Hematopoietic multipotent progenitor cell treated with erythropoietin and hydrocortisone succinate and interleukin-3 and kit ligand, for 8 days (in vitro differentiated cells): ENCODE measurements around the gene SHISA5.
"Not testable (repeated sequence)": the region's sequence is repeated elsewhere in the genome, so short reads cannot be mapped to it uniquely, and the experiment has no call there.

Experiments
- DNase-seq: peaks from one replicate; pipeline ENCODE4 v3.0.0-alpha.2; 2015

Gene SHISA5

GRCh38 chr3:48476426-48477053 lies 27.4 kb downstream of the SHISA5 start:
- DNase-seq = no peak

DNA sequence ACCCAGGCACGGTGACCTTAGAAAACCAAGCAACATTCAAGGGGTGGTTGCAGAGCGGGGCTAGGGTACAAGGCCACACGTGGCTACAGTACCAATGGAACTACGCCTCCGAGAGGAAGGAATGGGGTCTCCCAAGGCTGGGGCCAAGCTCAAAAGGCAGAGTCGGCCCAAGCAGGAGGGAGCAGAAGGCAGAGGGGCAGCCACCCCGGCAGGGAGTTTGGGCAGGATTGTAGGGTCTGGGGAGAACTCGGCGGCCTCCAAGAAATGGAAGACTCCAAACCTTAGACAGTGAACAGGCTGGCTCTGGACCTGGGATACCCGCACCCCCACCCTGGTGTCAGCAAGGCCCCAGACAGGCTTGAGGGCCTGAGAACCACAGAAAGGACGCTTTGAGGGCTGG lies 28.8 kb downstream of the SHISA5 start:
- no peak for DNase-seq

GRCh38 chr3:48474619-48475018 lies 29.4 kb downstream of the SHISA5 start:
- no peak for DNase-seq

- DNase-seq = not testable (repeated sequence)
Measured at GRCh38 chr3:48474031-48474430, 29.9 kb downstream of the SHISA5 start.

- DNase-seq = no peak
Measured at GRCh38 chr3:48473617-48473952, 30.4 kb downstream of the SHISA5 start.

- peak; percentile 98 for DNase-seq
Measured at GRCh38 chr3:48472923-48473616, 30.9 kb downstream of the SHISA5 start.

DNA sequence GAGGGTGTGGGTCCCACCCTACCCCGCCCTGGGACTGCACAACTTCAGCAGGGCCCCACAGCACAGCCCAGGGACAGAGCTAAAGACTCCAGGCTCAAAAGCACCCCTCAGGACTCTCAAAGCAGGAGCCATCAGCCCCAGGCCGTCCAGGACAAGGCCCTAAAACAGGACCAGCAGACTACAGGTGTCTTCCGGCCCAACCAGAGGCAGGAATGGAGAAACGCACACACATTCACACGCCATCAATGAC lies 31.4 kb downstream of the SHISA5 start:
- no peak for DNase-seq

DNA sequence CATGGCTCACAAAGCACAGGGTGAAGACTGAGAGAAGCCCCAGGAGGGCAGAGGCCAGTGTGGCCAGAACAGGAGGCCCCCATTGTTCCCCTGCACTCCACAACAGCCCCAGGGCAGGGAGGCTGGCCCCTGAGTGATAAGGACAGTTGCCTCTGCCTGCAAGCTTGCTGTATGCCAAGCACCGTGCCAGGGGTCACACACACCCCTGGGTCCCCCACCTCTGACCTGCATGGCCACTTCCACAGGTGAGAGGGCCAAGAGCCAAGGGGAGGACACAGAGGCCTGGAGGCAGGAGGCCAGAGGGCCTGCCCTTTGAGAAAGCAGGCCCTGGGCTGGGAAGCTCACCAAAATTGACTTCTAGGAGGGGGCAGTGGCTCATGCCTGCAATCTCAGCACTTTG lies 33.7 kb downstream of the SHISA5 start:
- DNase-seq = peak; percentile 30

DNA sequence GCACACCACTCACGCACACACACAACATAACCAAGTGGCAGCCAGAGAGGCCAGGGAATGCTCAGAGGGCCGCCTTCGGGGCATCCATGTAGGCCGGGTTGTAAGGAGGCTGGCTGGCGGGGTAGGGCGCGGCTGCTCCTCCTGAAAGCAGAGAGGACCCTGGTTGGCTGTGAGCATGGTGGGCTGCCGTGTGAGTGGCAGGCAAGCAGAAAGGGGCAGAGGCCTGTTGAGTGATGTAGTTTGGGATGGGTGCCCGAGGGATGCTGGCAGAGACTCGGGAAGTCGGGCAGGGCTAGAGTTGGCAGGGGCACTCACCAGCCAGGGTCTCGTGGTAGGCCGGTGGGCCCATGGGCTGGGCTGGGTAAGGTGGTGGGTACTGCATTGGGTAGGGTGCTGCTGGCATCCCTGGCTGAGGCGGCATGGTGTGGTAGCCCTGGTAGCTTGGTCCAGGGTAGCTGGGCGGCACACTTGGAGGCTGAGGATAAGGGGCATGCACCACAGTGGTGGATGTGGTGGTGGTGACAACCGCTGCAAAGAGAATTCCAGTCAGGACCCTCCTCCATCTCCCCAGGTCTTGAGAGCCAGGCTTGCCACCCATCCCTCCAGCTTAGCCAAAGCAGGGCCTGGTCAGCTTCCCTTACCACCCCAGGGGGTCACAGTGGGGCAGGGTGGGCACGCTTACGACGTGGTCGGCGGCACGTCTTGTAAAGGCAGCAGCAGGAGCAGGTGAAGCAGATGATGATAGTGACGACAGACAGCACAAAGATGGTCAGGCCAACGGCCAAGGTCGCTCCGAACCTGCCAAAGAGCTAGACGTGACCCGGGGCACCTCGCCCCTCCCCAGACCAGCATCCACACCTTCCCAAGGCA lies 34.7 kb downstream of the SHISA5 start:
- no peak for DNase-seq

DNA sequence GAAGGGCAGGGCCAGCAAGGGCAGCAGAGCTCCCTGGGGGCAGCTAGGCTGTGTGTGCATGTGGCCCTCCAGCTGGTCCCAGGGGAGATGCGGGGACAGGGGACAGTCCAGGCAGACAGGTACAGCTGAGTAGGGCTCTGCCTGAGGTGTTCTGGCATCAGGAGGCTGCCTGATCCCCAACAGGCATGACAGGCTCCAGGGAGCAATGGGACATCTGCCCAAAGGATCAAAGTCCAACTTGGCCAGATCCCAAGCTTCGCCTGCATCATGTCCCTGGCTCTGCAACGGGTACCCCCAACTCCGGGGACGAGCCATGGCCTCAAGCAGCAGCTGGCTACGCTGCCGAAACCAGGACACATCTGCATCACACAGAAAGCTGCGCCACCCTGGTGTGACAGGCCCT lies 35.6 kb downstream of the SHISA5 start:
- no peak for DNase-seq

GRCh38 chr3:48467473-48468267 lies 36.3 kb downstream of the SHISA5 start:
- no peak for DNase-seq

- no peak for DNase-seq
Measured at GRCh38 chr3:48467110-48467454, 36.9 kb downstream of the SHISA5 start.

DNA sequence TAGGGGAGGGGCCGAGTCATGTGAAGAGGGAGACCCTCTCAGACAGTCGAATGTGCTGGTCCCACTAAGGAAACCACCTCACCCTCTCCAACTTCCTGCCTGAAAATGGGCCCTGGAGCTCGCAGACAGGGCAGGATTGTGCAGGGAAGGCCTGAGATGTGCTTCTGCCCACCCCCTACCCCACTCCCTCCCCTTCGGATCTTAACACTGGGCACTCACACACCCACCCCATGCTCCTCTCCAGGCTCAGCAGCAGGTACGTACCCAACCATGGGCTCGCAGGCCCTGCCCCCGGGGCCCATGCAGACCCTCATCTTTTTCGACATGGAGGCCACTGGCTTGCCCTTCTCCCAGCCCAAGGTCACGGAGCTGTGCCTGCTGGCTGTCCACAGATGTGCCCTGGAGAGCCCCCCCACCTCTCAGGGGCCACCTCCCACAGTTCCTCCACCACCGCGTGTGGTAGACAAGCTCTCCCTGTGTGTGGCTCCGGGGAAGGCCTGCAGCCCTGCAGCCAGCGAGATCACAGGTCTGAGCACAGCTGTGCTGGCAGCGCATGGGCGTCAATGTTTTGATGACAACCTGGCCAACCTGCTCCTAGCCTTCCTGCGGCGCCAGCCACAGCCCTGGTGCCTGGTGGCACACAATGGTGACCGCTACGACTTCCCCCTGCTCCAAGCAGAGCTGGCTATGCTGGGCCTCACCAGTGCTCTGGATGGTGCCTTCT lies 37.4 kb downstream of the SHISA5 start:
- peak; percentile 29 for DNase-seq

DNA sequence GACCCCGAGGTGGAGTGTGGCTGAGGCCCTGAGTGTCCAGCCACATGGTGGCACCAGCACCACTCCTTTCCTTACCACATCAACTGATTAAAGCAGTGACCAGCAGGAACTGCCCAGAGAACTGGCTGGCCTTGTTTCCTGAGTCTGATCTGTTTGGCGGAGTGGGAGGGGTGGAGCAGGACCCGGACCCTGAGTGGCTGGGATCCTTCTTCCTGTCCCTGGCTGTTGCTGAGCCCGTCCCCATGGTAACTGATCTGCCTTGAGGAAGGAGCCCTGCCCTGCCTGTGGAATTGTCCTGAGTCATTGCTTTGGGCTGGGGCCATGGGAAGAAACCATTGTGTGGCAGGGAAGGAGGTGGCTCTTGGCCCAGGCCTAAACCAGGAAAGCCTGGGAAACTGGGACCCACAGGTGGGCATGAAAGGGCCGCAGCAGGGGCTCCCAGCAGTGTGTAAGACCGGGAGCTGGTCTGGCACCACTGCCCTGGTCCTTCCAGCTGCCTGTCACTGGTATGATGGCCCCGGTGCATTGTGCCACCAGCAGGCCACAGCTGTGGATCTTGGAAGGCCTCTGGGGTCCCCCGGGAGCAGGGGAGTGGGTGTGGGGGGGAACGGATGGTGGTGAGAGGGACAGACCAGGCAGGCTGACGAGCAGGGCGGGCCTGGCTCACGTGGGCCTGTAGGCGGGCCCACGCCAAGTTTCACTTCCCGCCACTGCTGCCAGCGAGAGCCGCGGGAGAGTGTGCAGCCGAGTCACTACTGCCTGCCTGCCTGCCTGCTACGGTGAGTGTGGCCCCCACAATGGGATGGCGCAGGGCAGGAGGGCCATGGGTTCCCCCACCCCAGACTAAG lies 38.2 kb downstream of the SHISA5 start:
- DNase-seq = peak; percentile 95

- no peak for DNase-seq
Measured at GRCh38 chr3:48465237-48465530, 38.8 kb downstream of the SHISA5 start.

GRCh38 chr3:48464713-48465221 lies 39.2 kb downstream of the SHISA5 start:
- DNase-seq = no peak

DNA sequence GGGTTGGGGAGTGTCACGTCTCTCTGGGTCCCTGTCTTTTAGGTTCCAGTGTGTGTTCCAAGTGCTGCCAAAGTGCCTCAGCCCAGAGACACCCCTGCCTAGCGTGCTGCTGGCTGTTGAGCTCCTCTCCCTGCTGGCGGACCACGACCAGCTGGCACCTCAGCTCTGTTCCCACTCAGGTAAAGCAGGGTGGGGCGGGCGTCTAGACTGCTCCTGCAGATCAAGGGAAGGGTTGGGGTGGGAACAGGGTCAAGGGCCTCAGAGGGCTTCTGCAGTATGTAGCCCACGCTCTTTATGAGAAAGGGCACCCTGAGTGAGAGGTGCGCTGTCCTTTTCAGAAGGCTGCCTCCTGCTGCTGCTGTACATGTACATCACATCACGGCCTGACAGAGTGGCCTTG lies 40.3 kb downstream of the SHISA5 start:
- DNase-seq = no peak

GRCh38 chr3:48461767-48462166 lies 42.2 kb downstream of the SHISA5 start:
- DNase-seq = not testable (repeated sequence)

DNA sequence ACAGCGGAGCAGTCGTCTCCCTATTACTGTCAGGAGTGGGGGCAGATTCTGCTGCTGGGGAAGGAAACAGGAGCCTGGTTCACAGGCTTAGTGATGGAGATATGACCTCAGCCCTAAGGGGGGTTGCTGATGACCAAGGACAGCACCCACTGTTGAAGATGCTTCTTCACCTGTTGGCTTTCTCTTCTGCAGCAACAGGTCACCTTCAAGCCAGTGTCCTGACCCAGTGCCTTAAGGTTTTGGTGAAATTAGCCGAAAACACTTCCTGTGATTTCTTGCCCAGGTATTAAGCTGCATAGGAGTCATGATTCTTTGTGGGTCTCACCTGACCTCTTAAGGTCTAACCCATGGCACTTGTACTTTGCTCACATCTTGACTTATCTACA lies 43.5 kb downstream of the SHISA5 start:
- DNase-seq = no peak

DNA sequence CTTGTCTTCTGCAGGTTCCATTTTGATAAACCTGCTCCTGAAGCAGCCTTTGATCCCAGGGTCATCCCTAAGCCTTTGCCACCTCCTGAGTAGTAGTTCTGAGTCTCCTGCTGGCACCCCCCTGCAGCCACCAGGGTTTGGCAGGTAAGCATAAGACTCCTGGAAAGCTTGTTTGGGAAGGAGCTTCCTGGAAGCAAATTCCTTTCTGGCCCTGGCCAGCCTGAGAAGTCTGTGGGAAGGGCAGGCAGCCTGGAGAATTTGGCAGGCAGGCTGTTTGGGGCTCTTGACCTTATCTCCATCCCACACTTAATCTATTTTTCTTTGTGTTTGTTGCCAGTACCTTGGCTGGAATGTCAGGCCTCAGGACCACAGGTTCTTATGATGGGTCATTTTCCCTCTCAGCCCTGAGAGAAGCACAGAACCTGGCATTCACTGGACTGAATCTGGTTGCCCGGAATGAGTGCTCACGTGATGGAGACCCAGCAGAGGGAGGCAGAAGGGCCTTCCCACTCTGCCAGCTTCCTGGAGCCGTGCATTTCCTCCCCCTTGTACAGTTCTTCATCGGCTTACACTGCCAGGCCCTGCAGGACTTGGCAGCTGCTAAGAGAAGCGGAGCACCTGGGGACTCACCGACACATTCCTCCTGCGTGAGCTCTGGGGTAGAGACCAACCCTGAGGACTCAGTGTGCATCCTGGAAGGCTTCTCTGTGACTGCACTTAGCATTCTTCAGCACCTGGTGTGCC lies 44.0 kb downstream of the SHISA5 start:
- no peak for DNase-seq

DNA sequence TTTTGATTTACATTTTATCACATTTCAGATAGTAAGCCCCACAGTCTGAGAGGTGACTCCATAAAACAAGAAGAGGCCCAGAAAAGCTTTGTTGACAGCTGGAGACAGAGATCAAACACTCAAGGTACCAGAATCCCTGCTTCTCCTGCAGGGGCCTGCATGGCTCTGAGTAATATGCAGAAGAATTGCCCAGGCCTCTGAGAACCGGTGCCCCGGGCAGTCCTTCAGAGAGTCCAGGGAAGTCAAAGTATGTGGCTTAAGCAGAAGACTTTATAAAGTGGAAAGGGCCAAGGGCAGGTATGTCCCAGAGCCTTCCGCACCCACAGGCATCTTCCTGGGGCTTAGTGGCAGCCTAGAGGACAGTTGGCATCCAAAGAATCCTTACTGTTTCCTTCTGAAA lies 44.6 kb downstream of the SHISA5 start:
- no peak for DNase-seq
